CMK (cell line): Measurements from ENCODE around the gene SPOCD1.

Experiments
- DNase-seq: peaks from one replicate; pipeline ENCODE4 v3.0.0-alpha.2; 2010; ENCODE audit warnings: low read depth

The SPOCD1 gene

DNA sequence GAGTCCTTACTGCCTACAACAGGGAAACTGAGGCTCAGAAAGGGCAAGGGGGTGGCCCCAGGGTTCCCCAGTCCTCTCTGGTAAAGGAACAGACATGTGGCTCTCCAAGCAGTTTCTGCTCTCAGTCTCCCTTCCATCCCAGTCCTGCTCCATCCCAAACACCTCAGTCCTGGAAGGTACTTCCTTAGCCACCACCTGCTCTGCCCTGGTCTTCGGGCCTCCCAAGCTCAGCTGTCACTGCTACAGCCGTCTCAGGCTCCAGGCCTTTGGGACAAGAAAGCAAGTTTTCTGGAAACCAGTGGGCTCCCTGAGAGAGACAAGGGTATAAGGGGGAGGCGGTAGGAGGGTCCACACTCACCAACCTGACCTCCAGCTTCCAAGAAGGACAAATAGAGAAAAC lies 28.6 kb downstream of the SPOCD1 start:
- DNase-seq, result no peak

DNA sequence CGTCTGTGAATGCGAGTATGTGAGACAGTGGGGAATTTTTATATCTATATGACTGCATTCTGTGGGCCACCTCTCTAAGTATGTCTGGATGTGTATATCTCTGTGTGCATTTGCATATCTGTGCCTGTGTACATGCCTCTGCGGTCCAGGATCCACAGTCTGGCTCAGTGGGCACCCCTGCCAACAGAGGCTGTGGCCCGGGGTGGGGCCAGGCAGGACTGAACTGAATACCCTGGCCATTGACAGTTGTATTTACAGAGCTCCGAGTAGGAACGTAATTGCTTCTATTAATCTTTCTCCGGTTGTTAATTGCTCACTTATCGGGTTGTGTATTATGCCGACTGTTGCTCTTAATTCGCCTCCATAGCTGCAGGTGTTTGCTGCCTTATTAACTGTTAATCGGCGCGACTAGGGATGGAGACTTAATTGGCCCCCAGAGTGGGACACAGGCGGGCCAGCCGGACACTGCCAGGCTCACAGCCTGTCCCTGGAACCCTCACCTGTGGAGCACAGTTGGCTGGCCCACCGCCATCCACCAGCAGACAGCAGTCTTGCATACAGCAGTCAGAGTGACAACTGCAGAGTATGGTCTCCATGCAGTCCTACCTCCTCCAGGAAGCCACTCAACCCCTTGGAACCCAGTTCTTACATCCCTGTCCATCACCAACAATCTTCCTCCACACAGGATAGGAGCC lies 29.3 kb downstream of the SPOCD1 start:
- no peak for DNase-seq

DNA sequence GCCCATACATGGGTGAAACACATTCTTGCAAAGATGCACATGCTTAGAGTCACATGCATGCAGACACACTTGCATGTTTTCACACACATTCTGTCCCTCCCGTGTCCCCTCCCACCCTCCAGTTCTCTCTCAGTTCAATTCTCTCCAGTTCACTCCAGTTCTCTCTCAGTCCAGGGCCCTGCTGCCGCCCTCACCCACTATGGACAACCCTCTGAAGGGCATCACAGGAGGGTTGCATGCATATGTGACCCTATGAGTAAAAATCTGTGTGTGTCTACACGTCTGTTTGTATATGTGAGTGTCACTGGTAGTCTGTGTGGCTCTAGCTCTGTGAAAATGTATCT lies 29.9 kb downstream of the SPOCD1 start:
- no peak for DNase-seq

DNA sequence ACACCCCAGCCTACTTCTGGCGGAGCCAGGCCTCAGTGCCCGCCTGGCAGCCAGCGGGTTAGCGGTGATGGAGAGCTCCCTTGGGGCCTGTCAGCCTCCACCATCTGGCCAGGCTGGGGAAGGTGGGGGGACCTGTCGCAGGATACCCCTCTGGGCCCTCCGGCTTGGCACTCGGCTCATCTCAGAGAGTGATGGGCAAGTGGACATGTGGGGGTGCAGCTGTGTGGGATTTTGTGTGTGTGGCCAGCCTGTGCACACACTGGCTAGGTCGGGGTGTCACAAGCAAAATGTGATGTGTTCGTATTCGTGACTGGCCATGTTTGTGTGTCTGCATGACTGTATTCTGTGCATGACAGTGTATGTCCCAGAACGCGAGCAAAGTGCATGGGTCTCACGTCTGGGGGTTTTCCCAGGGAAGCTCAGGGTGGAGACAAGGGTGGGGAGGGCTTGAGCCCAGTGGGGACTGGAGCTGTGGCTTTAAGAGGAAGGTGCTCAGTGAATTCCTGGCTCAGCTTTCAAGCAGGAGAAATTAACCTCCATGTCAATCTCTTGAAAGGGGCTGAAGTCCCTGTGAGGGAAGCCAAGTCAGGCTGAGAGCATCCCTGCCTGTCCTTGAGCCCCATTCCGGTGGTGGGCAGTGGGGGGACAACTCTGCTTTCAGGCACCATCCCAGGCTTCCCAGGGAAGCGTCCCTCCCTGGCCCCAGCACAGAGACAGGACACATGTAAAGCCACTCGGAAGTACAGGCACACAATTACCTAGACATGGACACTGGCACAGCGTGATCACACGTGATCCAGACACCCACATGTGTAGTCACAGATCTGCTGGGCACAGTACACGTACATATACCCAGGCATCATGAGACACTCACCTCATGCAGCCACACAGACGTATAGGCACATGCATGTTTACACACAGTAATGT lies 30.5 kb downstream of the SPOCD1 start:
- no peak for DNase-seq

DNA sequence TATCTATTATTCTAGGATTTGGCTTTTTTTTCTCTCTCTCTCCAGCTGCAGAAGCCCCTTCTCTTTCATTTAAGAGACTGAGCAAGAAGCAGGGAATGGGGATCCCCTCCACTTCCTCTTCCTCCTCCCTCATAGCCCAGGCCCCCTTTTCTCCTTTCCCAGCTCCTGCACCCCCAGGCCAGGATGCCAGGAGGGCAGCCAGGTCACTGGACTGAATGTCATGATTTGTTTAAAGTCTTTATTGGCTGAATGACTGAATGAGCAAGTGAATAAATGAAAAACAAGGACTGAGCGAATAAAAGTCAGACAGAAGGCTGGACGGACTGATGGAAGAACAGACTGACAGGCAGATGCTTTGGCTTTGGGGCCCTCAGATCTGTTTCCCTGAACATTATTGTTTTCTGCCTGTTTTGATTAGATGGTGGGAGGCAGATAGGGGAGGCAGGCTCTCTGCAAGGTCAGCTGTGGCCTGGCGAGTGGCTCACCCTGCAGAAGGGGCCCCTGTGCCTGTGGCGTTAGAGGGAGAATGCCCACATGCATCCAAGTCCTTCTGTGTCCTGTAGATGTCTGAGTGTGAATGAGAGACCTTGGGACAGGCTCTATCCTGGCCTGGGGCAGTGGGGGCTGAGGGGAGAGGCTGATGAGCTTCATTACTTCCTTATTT lies 31.3 kb downstream of the SPOCD1 start:
- no peak for DNase-seq

DNA sequence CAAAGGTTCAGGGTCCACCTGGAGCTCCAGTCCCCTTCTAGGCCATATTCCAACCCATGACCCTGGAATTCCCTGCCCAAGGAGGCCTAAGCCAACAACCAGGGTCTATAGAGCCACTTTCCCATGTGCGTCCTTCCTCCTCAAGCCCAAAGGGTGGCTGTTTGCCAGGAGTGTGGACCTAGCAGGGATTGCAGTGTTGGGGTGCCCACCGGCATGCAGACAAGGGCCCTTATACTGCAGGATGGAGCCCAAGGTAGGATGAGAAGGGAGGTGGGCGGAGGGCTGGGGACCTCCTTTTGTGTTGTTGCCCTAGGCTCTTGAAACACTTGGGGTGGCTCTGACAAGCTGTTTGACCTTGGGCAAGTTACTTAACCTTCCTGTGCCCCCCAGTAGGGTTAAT lies 32.0 kb downstream of the SPOCD1 start:
- DNase-seq, result no peak

DNA sequence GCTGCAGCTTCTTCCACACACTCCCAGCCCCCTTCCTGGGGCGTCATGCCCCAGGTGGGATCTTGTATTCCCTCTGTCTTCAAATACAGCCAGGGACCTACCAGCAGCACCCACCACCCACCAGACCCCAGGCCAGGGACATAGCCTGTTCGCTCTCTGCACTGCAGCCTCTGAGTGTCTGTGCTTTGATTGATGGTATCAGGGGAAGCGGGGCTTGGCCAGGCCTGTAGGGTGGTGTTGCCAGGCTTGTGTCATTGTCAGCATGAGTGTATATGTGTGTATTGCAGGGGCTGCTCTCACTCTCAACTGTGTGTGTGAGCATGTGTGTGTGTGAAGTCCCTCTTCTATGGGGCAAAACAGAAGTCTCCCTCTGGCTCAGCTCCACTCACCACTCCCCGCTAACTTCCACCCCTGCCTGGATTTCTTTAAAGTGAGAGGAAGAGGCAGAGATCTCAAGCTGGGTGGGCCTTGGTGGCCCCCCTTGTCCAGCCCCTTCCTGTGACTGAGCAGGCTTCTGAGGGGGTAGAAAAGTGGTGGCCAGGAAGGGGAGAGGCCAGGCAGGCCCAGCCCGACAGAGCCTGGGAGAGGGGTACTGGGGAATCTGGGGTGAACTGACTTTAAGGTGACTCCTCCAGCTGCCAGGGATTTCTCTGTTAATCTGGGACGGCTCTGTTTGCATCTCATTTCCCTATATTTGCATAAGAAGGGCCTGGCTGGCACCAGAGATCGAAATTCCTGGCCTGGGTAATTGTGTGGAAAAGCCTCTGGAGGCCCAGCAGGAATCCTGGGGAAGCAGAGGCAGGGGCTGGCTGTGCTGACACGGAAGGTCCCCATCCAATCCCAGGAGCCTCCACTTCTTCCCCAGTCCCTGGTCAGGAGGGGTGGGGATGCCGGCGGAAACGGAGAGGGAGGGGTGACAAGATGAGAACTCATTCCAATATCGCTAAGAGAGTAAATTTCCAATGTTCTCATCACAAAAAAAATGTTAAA lies 33.1 kb downstream of the SPOCD1 start:
- no peak for DNase-seq

DNA sequence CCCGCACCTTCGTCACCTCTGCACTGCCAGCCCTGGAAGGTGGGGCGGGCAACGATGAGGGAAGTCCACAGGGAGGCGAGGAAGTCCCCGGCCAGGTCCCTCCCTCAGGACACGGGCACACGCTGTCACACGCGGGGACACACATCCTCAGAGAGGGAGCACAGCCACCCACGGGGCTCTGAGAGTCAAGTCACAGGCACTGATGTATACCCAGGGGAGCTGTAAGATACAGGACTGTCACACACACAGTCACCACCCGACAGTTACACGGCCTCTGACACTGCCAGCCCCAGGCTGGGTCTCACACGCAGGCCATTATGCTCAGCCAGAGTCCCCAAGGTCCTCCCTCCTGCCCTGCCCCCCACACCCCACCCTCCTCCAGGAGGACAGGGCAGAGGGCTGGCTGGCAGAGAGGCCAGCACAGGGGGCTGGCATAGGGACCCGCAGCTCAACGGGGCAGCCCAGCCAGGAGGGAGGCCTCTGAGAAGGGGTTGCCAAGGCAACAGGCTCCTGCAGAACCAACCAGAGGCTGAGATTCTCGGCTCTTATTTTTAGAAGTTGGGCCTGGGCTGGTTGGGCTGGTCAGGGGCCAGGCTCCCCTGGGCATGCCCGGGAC lies 34.0 kb downstream of the SPOCD1 start:
- DNase-seq, result no peak

DNA sequence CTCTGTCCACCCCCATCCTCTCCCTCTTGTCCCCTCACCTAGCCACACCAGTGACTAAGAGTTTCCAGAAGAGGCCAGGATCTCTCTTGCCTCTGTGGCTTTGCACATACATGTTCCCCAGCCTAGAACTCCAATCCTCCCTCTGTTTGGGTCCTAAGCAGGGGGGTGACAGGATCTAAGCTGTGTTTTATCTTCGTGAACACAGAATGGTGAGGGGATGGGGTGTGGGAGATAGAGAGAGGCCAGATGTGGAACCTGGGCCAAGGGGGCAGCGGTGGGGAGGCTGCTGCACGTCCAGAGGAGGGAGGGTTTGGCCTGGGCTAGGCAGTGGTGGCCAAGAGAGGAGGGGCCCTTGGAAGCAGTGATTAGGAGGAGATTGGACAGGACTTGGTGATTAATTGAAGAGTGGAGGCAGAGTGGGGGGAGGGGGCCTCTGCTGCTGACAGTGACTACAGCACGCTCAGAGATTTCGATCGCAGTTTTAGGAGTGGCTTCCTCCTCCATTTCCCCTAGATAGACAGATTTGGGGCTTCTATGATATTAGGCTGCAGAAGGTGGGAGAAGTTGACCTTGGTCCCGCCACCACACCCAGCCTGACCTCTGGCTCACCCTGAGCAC lies 34.6 kb downstream of the SPOCD1 start:
- DNase-seq, result no peak

DNA sequence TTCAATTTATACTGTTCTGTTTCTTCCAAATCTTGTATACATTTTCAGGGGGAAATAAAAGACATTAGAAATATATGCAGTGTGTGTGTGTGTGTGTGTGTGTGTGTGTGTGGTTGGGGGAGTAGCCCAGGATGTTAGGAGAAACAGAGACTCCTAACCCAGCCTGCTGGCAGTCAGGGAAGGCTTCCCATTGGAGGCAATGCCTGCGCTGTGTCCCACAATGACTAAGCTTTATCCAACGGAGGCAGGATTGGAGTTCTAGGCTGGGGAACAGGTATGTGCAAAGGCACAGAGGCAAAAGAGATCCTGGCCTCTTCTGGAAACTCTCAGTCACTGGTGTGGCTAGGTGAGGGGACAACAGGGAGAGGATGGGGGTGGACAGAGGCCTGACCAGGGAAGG lies 35.2 kb downstream of the SPOCD1 start:
- DNase-seq, result no peak

DNA sequence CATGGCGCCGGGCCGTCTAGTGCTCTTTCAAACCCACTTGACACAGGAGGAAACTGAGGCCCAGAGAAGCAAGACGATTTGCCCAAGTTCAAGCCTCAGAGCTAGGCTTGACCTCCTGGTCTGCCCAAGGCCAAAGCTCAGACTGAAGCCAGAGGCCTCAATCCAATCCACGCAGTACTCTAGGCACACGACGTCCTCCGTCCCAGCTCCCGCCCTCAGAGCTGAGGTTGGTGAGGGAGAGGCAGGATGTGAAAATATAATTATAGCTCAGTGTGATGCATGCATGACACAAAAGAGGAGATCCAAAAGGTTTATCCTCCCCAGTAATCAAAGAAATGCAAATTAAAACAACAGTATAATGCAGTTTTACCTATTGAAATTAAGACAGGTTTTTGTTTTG lies 36.1 kb downstream of the SPOCD1 start:
- no peak for DNase-seq

DNA sequence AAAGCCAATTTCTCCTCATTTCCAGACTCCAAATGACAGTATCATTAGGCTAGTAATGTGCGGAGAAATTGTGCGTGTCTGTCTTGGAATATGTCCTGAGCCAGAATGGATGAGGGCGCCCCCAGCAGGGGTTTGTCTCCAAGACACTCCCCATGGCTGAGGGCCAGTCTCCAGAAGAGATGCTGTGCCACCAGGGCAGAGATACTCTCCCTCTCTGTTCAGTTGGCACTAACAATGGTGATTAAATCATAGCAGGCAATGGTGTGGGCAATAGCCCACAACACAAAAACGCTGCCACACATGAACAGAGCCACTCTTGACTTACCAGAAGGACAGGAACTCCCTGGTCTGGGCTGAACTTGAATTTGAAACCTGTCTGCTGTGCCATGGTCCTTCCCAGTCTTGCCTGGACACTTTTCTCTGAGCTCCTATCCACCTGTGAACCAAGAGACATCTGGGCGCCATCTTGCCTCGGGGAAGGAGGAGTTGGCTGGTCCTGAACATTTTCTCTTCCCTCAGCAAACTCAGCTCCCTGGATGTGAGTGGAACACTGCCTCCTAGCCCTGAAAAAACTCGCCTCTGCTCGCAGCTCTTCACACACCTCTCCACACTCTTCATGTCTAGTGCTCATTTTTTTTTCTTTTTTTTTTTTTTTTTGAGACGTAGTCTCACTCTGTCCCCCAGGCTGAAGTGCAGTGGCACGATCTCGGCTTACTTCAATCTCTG lies 36.9 kb downstream of the SPOCD1 start:
- DNase-seq, result no peak

DNA sequence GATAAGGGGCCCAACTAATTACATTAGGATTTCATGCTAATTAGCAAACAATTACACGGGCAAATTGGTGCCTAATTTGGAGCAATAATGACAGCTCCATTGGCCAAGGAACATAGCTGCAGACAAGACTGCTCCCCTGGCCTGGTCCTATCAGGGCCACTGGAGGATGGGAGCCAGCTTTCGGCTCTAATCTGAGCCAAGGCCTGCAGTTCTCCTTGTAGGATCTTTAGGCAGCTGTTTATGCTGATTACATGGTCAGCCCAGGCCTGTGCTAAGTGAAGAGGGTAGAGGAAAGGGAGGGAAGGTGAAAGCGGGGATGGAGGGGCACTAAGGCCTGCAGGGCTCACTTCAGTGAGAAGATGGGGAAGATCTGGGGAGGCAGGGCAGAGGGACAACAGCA lies 39.3 kb downstream of the SPOCD1 start:
- DNase-seq, result no peak

DNA sequence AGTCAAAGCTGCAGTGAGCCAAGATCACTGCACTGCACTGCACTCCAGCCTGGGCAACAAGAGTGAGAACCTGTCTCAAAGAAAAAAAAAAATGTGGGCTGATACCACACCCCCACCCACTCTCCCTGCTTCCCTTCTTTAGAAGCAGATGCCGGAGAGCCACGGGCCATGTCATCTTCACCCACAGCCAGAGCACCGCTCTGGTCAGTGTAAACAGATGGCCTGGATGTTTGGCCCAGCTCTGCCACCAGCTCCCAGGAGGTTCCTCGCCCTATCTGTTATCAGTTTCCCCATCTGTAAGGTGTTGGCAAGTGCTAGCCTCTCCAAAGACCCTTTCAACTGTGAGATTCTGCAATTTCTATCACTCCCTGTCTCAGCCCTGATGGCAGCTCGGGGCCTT lies 39.8 kb downstream of the SPOCD1 start:
- DNase-seq, result no peak

DNA sequence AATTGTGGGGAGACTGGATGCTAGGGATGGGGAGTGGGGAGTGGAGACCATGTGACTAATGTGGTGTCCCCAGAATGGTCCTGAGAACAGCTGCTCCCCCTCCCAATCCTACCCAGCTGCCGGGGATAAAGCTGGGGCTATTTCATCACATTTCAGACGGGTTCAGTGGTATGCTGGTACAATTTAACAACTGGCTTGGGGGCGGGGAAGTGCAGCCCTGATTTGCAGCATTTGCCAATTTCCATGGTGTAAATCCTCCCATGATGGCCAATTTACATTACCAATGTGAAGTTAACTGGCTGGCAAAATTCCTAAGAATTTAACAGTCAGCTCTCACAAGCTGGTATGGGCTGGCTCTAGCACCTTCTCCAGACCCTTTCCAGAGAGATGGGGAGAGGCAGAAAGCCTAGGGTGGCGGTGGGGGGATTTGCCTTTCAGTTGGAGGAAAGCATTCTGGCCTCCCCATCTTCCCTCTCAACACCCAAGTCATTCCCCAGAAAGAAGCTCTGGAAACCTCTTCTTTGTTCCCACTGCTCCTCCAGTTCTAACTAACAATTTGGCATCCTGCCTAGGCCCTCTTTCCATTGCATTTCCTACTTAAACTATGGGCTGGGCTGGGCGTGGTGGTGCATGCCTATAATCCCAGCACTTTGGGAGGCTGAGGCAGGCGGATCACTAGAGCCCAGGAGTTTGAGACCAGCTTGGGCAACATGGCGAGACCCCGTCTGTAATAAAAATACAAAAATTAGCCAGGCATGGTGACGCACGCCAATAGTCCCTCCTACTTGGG lies 40.4 kb downstream of the SPOCD1 start:
- DNase-seq, result no peak

DNA sequence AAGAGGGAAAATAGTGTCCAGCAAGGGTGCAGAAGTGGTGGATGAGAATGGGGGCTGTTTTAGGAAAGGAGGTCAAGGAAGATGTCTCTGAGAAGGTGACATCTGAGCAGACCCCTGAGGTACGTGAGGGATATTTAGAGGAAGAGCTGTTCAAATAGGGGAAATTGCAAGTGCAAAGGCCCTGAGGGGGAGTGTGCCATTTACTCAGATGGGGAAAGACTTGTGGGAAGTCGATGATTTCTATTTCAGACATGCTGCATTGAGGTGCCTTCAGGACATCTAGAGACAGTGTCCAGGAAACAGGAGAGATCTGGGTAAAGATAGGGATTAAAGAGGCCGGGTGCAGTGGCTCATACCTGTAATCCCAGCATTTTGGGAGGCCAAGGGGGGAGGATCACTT lies 41.3 kb downstream of the SPOCD1 start:
- DNase-seq, result no peak

DNA sequence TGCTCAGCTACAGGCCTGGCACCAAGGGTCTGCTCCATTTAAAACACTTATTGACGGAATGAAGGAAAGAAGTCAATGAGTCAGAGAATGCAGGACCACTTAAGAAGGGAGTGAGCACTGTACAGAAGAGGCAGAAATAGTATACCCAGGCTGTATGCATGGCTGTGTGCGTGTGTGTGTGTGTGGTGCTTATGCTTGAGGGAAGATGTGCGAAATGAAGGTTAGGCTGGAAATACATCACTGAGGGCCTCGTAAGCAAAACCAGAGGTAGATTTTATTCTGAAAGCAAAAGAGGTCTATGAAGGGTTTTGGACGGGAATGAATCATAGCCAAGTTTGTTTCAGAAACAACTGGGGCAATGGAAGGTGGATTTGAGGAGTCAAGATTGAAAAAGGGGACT lies 42.0 kb downstream of the SPOCD1 start:
- DNase-seq, result no peak

DNA sequence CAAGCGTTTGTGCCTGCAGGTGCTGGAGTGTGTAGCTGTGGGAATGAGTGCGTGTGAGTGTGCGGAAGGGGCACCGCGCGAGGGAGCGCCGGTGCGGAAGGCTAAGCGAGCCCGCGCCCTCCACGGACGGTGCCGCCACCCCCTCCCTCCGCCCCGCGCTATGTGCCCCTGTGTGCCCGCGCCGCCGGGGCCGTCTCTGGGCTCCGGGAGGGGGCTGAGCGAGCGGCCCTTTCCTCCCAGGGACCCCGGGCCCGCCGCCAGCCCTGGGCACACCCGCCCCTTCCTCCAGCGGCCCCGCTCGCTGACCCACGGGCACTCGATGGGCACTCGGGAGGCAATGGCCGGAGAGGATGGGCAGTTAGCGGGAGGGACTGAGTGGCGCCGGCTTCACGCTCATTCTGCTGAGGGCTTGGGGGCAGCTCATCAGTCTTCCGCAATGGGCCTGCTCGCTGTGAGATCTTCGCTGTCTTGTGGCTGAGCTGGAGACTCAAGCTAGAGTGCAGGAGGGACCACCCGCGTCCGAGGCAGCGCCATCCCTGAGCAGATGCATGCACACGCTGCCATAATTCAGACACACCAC lies 43.1 kb downstream of the SPOCD1 start:
- DNase-seq, result no peak
